HG03066 (cell line): Measurements from ENCODE around the gene SLC25A19.
"Not testable (repeated sequence)": the region's sequence is repeated elsewhere in the genome, so short reads cannot be mapped to it uniquely, and the experiment has no call there.

Source experiments
- ATAC-seq: cut with Tn5 transposase; IDR thresholded peaks from one replicate; pipeline ENCODE4 v1.9.1; 2021; ENCODE audit warnings: low read depth; ENCODE audit not compliant: unreplicated experiment

SLC25A19 gene

GRCh38 chr17:75270218-75270965, 18.8 kb downstream of the SLC25A19 start:
- peak; percentile 51 for ATAC-seq

- ATAC-seq: no peak
Observed at GRCh38 chr17:75269844-75270217, 19.4 kb downstream of the SLC25A19 start.

GRCh38 chr17:75267411-75268232, 21.6 kb downstream of the SLC25A19 start:
- no peak for ATAC-seq

- ATAC-seq: no peak
Observed at GRCh38 chr17:75267153-75267410, 22.2 kb downstream of the SLC25A19 start.

GRCh38 chr17:75266316-75267152, 22.7 kb downstream of the SLC25A19 start:
- ATAC-seq: no peak

- no peak for ATAC-seq
Observed at GRCh38 chr17:75265614-75266315, 23.5 kb downstream of the SLC25A19 start.

GRCh38 chr17:75263055-75263454, 26.2 kb downstream of the SLC25A19 start:
- ATAC-seq: no peak

GRCh38 chr17:75262112-75262606, 27.1 kb downstream of the SLC25A19 start:
- no peak for ATAC-seq

- peak; percentile 88 for ATAC-seq
Observed at GRCh38 chr17:75261336-75262111, 27.7 kb downstream of the SLC25A19 start, which contains the start of the genes GGA3 and MRPS7. TSS of gene GGA3 (minus strand) at chr17:75261606. CDS start at chr17:75261587, 19 bp downstream. TSS of gene MRPS7 (plus strand) at chr17:75261879. CDS start at chr17:75261901, 22 bp downstream.

- peak; percentile 15 for ATAC-seq
Observed at GRCh38 chr17:75260641-75261335, 28.4 kb downstream of the SLC25A19 start.

GRCh38 chr17:75257228-75257627, 32.0 kb downstream of the SLC25A19 start:
- not testable (repeated sequence) for ATAC-seq

- ATAC-seq: not testable (repeated sequence)
Observed at GRCh38 chr17:75255954-75256698, 33.1 kb downstream of the SLC25A19 start.

GRCh38 chr17:75252039-75252816, 37.0 kb downstream of the SLC25A19 start:
- no peak for ATAC-seq

GRCh38 chr17:75250009-75250471, 39.2 kb downstream of the SLC25A19 start:
- ATAC-seq: peak; percentile 90

GRCh38 chr17:75249564-75249963, 39.7 kb downstream of the SLC25A19 start:
- no peak for ATAC-seq

GRCh38 chr17:75246404-75246803, 42.8 kb downstream of the SLC25A19 start:
- no peak for ATAC-seq

GRCh38 chr17:75245011-75245410, 44.2 kb downstream of the SLC25A19 start:
- no peak for ATAC-seq
